Fibroblast of villous mesenchyme (primary cell): ENCODE results near the gene LDLR. TPM values are rescaled to one million over a fixed set of nuclear protein-coding genes. Genes with fewer than 3 reads are reported as not detected.
"Not testable (repeated sequence)": the region's sequence is repeated elsewhere in the genome, so short reads cannot be mapped to it uniquely, and the experiment has no call there.

Source experiments
- DNase-seq: peaks from one replicate; pipeline ENCODE4 v3.0.0-alpha.2; 2010; ENCODE audit warnings: low read depth
- H3K4me3 ChIP-seq: 2 replicates; pipeline ENCODE4 v1.5.1; 2011; ENCODE audit warnings: low read depth, mild to moderate bottlenecking, low read length
- total RNA-seq: library from RNA; depleted of rRNA; stranded (reverse); fragments of >200 nt; gene quantifications from 2 replicates; pipeline ENCODE4 v1.2.3, GENCODE V29; 2012
- TF ChIP-seq, protein P1 (sequence below): IDR thresholded peaks from 2 replicates; pipeline ENCODE4 v1.5.1; 2012; ENCODE audit warnings: low read depth, mild to moderate bottlenecking, low read length; ENCODE audit not compliant: insufficient read depth

The LDLR gene
- total RNA-seq, 1 donor = 392 TPM

DNA sequence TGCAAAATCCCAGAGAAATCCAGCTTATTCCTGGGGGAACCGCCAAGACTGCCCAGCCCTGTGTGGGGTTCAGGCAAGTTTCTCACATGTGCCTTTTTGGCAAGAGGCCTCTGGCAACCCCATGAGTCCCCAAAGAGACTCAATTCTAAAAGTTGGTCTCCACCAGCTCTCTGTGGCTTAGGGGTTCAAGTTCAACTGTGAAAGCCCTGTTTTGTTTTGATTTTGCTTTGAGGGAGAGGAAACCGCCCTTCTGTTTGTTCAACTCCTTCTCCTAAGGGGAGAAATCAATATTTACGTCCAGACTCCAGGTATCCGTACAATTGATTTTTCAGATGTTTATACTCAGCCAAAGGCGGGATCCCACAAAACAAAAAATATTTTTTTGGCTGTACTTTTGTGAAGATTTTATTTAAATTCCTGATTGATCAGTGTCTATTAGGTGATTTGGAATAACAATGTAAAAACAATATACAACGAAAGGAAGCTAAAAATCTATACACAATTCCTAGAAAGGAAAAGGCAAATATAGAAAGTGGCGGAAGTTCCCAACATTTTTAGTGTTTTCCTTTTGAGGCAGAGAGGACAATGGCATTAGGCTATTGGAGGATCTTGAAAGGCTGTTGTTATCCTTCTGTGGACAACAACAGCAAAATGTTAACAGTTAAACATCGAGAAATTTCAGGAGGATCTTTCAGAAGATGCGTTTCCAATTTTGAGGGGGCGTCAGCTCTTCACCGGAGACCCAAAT lies 583 bp upstream of the LDLR start:
- DNase-seq = peak; percentile 35
- peak overlapping the region; percentile 75 for H3K4me3 ChIP-seq
- TF ChIP-seq, protein P1, sequence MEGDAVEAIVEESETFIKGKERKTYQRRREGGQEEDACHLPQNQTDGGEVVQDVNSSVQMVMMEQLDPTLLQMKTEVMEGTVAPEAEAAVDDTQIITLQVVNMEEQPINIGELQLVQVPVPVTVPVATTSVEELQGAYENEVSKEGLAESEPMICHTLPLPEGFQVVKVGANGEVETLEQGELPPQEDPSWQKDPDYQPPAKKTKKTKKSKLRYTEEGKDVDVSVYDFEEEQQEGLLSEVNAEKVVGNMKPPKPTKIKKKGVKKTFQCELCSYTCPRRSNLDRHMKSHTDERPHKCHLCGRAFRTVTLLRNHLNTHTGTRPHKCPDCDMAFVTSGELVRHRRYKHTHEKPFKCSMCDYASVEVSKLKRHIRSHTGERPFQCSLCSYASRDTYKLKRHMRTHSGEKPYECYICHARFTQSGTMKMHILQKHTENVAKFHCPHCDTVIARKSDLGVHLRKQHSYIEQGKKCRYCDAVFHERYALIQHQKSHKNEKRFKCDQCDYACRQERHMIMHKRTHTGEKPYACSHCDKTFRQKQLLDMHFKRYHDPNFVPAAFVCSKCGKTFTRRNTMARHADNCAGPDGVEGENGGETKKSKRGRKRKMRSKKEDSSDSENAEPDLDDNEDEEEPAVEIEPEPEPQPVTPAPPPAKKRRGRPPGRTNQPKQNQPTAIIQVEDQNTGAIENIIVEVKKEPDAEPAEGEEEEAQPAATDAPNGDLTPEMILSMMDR = no peak

DNA sequence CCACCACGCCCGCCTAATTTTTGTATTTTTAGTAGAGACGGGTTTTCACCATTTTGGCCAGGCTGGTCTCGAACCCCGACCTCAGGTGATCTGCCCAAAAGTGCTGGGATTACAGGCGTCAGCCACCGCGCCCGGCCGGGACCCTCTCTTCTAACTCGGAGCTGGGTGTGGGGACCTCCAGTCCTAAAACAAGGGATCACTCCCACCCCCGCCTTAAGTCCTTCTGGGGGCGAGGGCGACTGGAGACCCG lies 676 bp downstream of the LDLR start:
- not testable (repeated sequence) for DNase-seq

DNA sequence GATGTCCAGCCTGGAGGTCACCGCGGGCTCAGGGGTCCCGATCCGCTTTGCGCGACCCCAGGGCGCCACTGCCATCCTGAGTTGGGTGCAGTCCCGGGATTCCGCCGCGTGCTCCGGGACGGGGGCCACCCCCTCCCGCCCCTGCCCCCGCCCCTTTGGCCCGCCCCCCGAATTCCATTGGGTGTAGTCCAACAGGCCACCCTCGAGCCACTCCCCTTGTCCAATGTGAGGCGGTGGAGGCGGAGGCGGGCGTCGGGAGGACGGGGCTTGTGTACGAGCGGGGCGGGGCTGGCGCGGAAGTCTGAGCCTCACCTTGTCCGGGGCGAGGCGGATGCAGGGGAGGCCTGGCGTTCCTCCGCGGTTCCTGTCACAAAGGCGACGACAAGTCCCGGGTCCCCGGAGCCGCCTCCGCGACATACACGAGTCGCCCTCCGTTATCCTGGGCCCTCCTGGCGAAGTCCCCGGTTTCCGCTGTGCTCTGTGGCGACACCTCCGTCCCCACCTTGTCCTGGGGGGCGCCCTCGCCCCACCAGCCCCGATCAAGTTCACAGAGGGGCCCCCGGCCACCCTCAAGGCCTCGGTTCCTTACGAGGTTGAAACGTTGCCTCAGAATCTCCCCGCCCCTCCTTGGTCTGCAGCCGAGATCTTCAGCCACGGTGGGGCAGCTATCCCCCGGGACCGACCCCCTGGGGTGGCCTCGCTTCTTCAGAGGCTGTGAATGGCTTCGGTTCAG lies 1.2 kb downstream of the LDLR start:
- TF ChIP-seq, protein P1 = no peak
- peak; percentile 97 for DNase-seq
- H3K4me3 ChIP-seq = peak overlapping the region; percentile 75

More for the DNA sequence above, 676 bp downstream of the LDLR start:
- peak overlapping the region; percentile 75 for H3K4me3 ChIP-seq

DNA sequence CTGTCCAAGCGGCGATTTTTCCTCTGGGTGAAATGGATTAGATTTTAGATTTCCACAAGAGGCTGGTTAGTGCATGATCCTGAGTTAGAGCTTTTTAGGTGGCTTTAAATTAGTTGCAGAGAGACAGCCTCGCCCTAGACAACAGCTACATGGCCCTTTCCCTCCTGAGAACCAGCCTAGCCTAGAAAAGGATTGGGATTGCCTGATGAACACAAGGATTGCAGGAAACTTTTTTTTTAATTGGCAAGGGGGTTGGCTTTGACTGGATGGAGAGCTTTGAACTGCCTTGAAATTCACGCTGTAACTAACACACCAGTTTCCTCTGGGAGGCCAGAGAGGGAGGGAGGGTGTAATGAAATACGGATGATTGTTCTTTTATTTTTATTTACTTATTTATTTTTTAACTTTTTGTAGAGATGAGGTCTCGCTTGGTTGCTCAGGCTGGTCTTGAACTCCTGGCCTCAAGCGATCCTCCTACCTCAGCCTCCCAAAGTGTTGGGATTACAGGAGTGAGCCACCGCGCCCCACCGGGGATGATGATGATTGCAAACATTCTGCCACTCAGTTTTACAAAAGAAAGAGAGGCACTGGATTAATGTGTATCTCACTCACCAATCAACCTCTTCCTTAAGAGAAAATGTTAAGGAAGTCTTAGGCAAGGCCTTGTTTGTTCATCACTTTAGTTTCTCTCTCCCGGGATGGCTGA lies 1.9 kb downstream of the LDLR start:
- H3K4me3 ChIP-seq = peak overlapping the region; percentile 75
- no peak for DNase-seq
- TF ChIP-seq, protein P1 = no peak

DNA sequence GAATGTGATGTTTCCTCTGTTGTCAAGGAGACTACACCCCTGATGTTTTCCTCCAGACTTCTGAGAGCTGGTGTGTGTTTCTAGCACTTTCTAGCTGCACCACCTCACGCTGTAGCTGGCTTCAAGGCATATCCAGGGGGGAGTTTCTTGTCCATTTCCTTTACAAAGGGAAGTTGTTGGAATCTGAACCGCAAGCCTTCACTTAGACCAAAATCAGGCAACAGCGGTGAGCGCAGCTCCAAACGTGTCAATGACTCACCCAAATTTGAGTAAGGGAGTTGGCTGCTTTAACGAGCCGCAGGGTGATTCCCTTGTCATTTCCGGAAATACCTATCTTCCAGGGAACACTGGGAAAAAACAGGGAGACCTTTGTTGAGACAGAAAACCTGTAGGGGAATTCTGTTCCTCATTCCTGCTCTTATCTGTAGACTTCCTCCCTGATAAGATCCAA lies 2.5 kb downstream of the LDLR start:
- TF ChIP-seq, protein P1 = no peak
- peak; percentile 97 for DNase-seq
- H3K4me3 ChIP-seq = peak overlapping the region; percentile 75

DNA sequence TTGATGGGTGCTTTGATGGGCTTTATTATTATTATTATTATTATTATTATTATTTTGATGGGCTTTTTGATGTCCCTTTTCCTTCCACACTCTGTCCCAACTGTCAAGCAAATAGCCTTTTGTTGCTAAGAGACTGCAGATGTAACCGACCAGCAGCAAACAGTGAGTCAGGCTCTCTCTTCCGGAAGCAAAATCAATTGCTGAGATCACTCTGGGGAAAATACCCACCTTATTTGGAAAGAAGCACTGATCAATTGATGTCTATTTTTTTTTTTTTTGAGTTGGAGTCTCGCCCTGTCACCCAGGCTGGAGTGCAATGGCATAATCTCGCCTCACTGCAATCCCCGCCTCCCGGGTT lies 2.9 kb downstream of the LDLR start:
- TF ChIP-seq, protein P1 = no peak
- DNase-seq = peak; percentile 53

DNA sequence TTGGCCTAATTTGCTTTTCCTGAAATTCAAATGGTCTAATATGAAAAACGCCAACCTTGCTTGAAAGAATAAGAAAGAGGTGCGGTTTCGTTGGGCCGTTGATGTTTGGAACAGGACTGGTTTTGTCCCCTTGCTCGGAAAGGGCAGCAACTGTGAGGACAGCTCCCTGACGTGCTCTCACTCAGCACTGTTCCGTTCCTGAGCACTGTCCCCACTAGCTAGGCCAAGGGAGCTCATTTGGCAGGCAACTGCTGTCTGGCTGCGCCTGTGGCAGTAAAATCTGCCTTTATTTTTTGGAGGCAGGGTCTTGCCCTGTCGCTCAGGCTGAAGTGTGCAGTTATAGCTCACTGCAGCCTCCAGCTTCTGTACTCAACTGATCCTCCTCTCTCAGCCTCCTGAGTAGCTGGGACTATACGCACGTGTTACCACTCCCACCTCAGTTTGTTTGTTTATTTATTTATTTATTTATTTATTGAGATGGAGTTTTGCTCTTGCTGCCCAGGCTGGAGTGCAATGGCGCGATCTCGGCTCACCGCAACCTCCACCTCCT lies 4.5 kb downstream of the LDLR start:
- no peak for DNase-seq
- TF ChIP-seq, protein P1 = no peak
- H3K4me3 ChIP-seq = no peak overlapping the region

More for the DNA sequence above, 2.9 kb downstream of the LDLR start:
- H3K4me3 ChIP-seq = peak overlapping the region; percentile 75
